Smooth muscle cell (in vitro differentiated cells): ENCODE results near the gene CUL2. TPM values are rescaled to one million over a fixed set of nuclear protein-coding genes. Genes with fewer than 3 reads are reported as not detected.

Experiments
- DNase-seq: peaks from one replicate; lab custom pipeline; 2025; ENCODE audit not compliant: unreplicated experiment; lab: John Stamatoyannopoulos, UW
- H2AFZ ChIP-seq: fragments of 200-600 bp; sonication (generic); 2 replicates; pipeline ENCODE4 v1.6.0; 2016; ENCODE audit warnings: antibody characterized with exemption, low read depth, mild to moderate bottlenecking
- H3F3A ChIP-seq: fragments of 200-600 bp; sonication (generic); 2 replicates; pipeline ENCODE4 v1.6.0; 2017; ENCODE audit warnings: antibody characterized with exemption, low read depth
- H3K27ac ChIP-seq: fragments of 200-600 bp; sonication (generic); 2 replicates; pipeline ENCODE4 v1.5.1; 2016; ENCODE audit warnings: low read depth, mild to moderate bottlenecking
- H3K27me3 ChIP-seq: fragments of 200-600 bp; sonication (generic); 2 replicates; pipeline ENCODE4 v1.6.1; 2016; ENCODE audit warnings: low read depth, mild to moderate bottlenecking
- H3K36me3 ChIP-seq: fragments of 200-600 bp; sonication (generic); 2 replicates; pipeline ENCODE4 v1.5.1; 2016; ENCODE audit warnings: low read depth
- H3K4me1 ChIP-seq: fragments of 200-600 bp; sonication (generic); 2 replicates; pipeline ENCODE4 v1.5.1; 2016; ENCODE audit warnings: low read depth
- H3K4me2 ChIP-seq: fragments of 200-600 bp; sonication (generic); 2 replicates; pipeline ENCODE4 v1.6.0; 2016; ENCODE audit warnings: mild to moderate bottlenecking
- H3K4me3 ChIP-seq: fragments of 200-600 bp; sonication (generic); 2 replicates; pipeline ENCODE4 v1.5.1; 2016; ENCODE audit warnings: mild to moderate bottlenecking
- H3K79me2 ChIP-seq: fragments of 200-600 bp; sonication (generic); 2 replicates; pipeline ENCODE4 v1.6.0; 2016; ENCODE audit warnings: low read depth, mild to moderate bottlenecking
- H3K9ac ChIP-seq: fragments of 200-600 bp; sonication (generic); 2 replicates; pipeline ENCODE4 v1.6.0; 2016; ENCODE audit warnings: low read depth
- H3K9me3 ChIP-seq: fragments of 200-600 bp; sonication (generic); replicated peaks from 2 replicates; pipeline ENCODE4 v1.5.1; 2016; ENCODE audit warnings: low read depth
- H4K20me1 ChIP-seq: fragments of 200-600 bp; sonication (generic); 2 replicates; pipeline ENCODE4 v1.6.0; 2016; ENCODE audit warnings: low read depth
- CTCF ChIP-seq: fragments of 200-600 bp; sonication (generic); IDR thresholded peaks from 2 replicates; pipeline ENCODE4 v1.5.1; 2017; ENCODE audit warnings: borderline replicate concordance, mild to moderate bottlenecking, antibody characterized with exemption; ENCODE audit not compliant: insufficient read depth, poor library complexity, severe bottlenecking
- WGBS: methylation state at CpG from one replicate; pipeline ENCODE4 v1.1.7; 2016; ENCODE audit warnings: low lambda C conversion rate; 5-methylcytosine and 5-hydroxymethylcytosine counted together
- polyA plus RNA-seq: library from polyadenylated mRNA; unstranded; fragments of >200 nt; fragmentation: Nextera tagmentation; extraction: Ambion mirVana; gene quantifications from 2 replicates; pipeline ENCODE4 v1.2.1, GENCODE V29; 2016
- total RNA-seq: library from RNA; depleted of rRNA; stranded (reverse); fragments of >200 nt; gene quantifications from 2 replicates; pipeline ENCODE4 v1.2.3, GENCODE V29; 2014

CUL2 gene
- total and polyA plus RNA-seq, 2 experiments from 2014 or later = 38.7 to 39.6 TPM

- Histone ChIP-seq H3K9ac (no peak overlapping the region), H3K27me3 (no peaks in the 10 kb centered on the region), H3F3A (peaks cover 8% of the 10 kb centered on the region), H2AFZ (no peak overlapping the region), H3K4me3 (no peak overlapping the region), H3K4me2 (no peak overlapping the region), H3K9me3 (no peaks in the 10 kb centered on the region), H3K36me3 (peaks cover 12% of the 10 kb centered on the region), H4K20me1 (no peaks in the 10 kb centered on the region), H3K27ac (no peak overlapping the region), H3K4me1 (peaks cover 11% of the 10 kb centered on the region), H3K79me2 (no peaks in the 10 kb centered on the region)
- no peak for TF ChIP-seq CTCF
- WGBS = 94% methylated on average over 4 of the region's 4 CpGs
- DNase-seq = no peak
Measured at GRCh38 chr10:35037104-35037503, 53.0 kb downstream of the CUL2 start.

DNA sequence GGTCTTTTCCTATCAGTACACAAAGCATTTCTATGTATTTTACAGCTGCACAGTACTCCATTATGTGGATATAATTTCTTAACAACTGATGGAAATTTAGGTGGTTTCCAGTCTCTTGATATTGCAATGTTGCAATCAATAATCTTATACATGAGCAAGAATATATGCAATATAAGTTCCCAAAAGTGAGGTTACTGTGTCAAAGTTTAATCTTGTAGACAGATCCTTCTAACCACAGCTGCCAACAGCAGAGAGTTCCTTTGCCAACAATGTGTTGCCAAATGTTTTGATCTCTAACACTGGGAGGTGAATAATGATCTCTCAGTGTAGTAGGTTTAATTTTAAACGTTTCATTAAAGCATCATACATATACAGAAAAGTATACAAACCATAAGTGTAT is 54.5 kb downstream of the CUL2 start:
- Histone ChIP-seq H3K36me3 (peaks cover 12% of the 10 kb centered on the region), H3K9ac (no peak overlapping the region), H3K4me1 (no peaks in the 10 kb centered on the region), H3K27me3 (no peaks in the 10 kb centered on the region), H3K9me3 (no peaks in the 10 kb centered on the region), H3K4me3 (no peak overlapping the region), H3K79me2 (no peaks in the 10 kb centered on the region), H3F3A (no peaks in the 10 kb centered on the region), H3K27ac (no peak overlapping the region), H3K4me2 (no peak overlapping the region), H2AFZ (no peak overlapping the region), H4K20me1 (no peaks in the 10 kb centered on the region)
- DNase-seq = no peak
- WGBS = 90% methylated on average over 1 of the region's 1 CpG
- no peak for TF ChIP-seq CTCF

GRCh38 chr10:35027567-35027966 is 62.6 kb downstream of the CUL2 start:
- Histone ChIP-seq H3F3A (peaks cover 3% of the 10 kb centered on the region), H3K27me3 (no peaks in the 10 kb centered on the region), H3K79me2 (no peaks in the 10 kb centered on the region), H2AFZ (no peak overlapping the region), H3K9me3 (no peaks in the 10 kb centered on the region), H3K4me3 (no peak overlapping the region), H4K20me1 (no peaks in the 10 kb centered on the region), H3K27ac (no peak overlapping the region), H3K4me2 (no peak overlapping the region), H3K36me3 (peaks cover 22% of the 10 kb centered on the region), H3K9ac (no peak overlapping the region), H3K4me1 (no peaks in the 10 kb centered on the region)
- DNase-seq = no peak
- peak; percentile 59 for TF ChIP-seq CTCF

GRCh38 chr10:35025916-35026315 is 64.2 kb downstream of the CUL2 start:
- Histone ChIP-seq H3K4me1 (no peaks in the 10 kb centered on the region), H4K20me1 (no peaks in the 10 kb centered on the region), H3K4me2 (no peak overlapping the region), H3K9ac (no peak overlapping the region), H3K27ac (no peak overlapping the region), H3K4me3 (no peak overlapping the region), H3K79me2 (no peaks in the 10 kb centered on the region), H3K36me3 (peaks cover 22% of the 10 kb centered on the region), H2AFZ (no peak overlapping the region), H3F3A (peaks cover 3% of the 10 kb centered on the region), H3K9me3 (no peaks in the 10 kb centered on the region), H3K27me3 (no peaks in the 10 kb centered on the region)
- DNase-seq = no peak
- no peak for TF ChIP-seq CTCF
